Colon (tissue), 2 donors: ENCODE data around the gene PITX2.

Experiments used
- FAIRE-seq: peaks from 2 replicates; lab custom pipeline; 2012; peaks lifted over from hg19 to GRCh38; lab: Jason Lieb, UNC
- donor health status: control.
- donor health status: control.

PITX2 gene

DNA sequence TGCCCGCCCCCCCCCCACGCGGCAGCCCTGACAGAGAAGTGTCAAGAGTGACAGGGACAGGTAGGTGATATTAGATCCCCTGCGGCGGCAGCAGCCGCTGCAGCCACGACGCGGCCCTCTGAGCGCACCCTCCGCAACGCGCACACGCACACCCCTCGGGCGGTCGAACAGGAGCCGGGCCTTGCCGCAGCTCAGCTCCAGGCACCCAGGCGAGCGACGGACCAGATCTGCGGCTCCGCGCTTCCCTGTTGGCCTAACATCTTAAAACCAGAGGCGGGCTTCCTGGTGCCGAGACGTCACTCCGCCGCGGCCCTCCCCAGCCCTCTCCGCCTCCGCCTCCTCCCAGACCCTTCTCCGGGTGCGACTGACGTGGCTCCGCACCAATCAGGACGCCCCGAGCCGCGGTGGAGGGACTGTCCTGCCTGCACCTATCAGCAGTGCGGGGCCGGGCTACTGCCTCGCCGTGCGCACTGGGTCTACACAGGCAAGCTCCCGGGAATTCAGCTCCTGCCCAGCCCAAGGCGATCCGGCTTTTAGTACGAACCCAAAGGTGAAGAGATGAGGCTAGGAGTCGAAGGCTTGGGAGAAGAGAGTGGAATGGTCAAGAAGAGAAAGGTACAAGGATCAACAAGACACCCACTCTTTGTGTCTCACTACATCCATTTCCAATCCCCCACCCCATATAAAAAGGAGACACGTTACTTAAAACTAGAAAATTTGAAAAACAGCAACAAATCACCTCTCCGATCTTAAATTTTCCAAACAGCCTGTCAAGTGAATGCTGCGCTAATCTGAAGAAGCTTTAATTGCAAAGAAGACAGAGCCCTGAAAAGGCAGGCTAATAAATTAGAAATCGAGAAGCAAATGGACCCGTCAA, at the start of gene PITX2:
Gene PITX2, minus strand, starts transcription at position 237 of the 877 bp plus-strand sequence. CDS start 617 bp downstream, outside the sequence.
- no peak for FAIRE-seq

GRCh38 chr4:110671679-110672078, 48.8 kb upstream of the PITX2 start:
- FAIRE-seq: no peak

GRCh38 chr4:110669663-110670062, 46.8 kb upstream of the PITX2 start:
- no peak for FAIRE-seq

DNA sequence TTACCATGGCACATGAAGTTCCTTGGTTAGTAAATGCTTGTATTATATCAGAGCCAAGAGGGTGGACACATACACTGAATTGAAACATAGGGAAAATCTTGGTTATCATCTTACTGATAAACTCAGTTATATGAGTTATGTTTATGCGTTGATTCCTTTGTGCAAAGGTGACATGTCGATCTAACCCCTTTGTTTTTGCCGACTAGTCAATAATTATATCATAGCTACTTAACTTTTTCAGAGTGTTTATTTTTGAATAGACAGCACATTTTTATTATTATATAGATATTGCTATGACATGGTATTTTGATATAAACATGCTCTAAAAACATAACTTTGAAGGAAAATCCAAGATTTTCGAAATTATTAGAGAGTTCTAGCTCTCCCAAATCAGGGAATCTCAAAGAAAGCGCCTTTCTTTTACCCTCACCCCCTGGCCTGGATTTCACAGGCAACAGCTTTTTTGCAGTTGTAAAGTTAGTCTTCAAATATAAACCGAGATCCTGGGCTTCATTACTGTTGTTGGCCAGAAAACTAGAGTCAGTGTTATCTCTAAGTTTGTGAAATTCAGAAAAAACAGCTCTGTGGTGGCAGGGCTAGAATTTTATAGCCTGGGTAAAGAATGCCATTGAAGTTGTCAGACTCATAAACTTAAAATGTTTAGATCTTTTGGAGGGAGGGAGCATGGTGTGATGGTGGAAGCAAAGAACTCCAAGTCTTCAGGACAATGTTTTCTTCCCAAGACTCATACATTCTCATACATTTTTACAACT, 45.8 kb upstream of the PITX2 start:
- FAIRE-seq: no peak

DNA sequence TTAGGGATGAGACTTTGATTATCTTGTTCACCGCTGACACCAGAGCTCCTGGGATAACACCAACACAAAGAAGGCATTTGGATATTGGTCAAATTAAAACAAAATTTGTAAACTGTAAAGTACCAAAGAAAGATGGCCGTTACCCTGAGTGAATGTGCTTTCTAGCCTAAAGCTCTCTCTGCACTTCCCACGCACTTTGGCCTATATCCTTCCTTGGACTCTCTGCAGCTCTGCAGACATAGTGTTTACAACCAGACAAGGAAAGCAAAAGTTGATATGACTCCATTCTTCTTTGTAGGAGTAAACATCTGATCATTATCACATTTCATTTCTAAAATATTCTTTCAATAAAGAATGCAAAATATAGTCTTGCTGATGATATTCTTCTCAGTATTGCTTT, 44.8 kb upstream of the PITX2 start:
- FAIRE-seq: no peak

GRCh38 chr4:110666030-110666429, 43.2 kb upstream of the PITX2 start:
- FAIRE-seq: no peak

- FAIRE-seq: no peak
Measured at GRCh38 chr4:110663738-110664444, 41.0 kb upstream of the PITX2 start.

DNA sequence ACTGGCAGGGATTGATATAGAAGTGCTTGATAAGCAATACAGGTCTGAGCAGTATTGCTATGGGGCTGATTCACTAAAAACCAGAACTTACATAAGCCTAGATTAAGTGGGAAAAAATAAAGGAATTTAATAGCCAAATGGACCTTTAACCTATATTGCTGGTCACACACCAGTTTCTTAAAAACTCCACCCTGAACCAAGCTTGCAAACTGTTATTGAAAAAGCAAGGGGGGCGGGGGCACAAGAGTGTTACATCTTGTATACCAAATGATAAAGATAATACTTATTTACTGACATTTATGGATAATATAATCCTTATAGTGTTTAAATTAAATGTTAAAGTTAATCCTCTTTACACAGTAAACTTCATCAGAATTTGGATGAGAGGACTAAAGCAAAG, 40.3 kb upstream of the PITX2 start:
- no peak for FAIRE-seq

DNA sequence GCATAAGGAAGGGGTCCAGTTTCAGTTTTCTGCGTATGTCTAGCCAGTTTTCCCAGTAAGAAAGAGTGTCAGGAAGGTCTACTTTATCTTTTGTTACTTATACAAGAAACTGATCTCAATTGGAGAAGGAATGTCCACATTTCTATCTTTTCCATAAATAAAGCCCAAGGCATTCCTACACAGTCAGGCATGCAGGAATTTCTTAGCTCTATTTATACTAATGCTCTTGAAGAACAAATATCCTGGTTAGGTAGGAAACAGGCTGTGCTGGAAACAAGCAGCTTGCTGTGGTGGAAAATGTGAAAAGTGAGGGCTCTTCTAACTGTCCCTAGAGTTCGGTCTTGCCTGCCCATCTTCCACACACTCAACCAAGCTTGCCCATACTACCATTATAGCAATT, 37.9 kb upstream of the PITX2 start:
- FAIRE-seq: no peak

GRCh38 chr4:110654254-110654635, 31.4 kb upstream of the PITX2 start:
- FAIRE-seq: no peak

DNA sequence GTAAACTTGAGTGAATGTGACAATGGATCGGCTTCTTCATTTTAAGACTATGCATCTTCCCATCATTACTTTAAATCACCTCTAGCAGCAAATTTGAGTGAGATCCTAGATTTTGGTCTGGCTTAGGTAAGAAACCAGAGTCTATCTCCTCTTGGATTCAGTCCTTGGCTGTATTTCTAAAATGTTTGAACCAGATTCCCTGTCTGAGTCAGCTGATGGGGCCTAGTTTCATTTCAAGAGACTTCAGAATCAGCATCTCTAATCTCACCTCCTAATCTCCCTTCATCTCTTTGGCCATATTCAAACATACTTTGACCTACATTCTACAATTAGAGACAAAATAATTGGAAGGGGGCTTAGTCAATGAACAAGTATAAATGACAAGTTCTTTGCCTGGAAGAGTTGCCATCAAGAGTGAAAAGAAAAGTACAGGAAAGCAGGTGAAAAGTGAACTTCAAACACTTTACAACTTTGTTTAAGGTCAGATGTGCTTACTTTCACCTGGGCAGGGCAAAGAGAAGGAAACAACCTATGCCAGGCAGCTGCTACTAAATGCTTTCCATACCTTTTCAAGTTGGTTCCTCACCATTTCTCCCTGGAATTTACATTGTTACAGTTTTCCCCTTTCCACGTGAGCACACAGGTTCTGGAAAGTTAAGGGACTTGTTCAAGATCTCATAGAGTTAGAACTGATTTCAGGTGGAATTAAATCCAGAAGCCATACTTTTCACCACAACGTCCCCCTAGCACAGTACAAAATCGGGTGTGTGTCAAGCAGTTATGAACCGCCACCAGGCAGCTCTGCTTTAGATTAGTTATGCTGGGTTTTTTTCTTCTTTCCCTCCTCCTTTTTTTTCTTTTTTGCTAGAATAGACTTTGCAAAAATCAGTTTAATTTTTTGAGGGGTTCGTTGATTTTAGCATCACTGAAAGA, 30.7 kb upstream of the PITX2 start:
- no peak for FAIRE-seq

DNA sequence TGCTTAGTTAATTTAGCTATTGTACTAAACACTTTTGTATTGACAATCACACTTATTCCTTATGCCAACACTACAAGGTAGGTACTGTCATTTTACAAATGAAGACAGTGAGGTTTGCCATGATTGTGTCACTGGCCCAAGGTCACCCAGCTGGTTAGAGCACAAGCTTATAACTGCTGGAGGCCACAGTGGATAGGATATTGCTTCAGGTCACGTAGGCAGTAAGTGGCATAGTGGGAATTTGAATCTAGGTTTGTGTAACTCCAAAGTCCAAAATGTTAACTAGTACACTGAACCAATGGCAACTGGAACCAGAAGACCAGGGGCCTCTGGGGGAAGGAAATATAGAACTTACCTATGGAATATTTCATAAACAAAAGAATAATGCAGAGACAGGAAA, 21.1 kb upstream of the PITX2 start:
- no peak for FAIRE-seq

- FAIRE-seq: no peak
Measured at GRCh38 chr4:110643096-110643495, 20.2 kb upstream of the PITX2 start.

DNA sequence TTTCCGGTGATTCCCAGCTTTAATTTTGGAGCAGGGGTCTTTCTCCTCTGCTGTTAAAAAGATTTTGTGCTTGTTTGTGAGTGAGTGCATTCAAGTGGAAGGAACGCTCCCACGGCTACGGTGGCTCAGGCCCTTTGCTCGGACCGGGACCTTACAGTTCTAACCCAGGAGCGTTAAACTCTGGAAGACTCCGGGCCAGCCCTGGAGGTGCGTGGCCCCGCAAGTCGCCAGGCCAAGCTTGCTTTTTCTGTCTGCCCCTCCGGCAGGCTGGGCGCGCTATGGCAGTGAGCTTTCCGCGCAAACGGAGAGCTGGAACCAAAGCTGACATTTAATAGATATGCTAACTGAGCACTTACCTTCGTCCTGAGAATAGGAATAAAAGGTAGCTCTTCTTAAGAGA, 18.3 kb upstream of the PITX2 start:
- FAIRE-seq: no peak

GRCh38 chr4:110640576-110640975, 17.7 kb upstream of the PITX2 start:
- FAIRE-seq: no peak

- FAIRE-seq: no peak
Measured at GRCh38 chr4:110639207-110640090, 16.6 kb upstream of the PITX2 start.

DNA sequence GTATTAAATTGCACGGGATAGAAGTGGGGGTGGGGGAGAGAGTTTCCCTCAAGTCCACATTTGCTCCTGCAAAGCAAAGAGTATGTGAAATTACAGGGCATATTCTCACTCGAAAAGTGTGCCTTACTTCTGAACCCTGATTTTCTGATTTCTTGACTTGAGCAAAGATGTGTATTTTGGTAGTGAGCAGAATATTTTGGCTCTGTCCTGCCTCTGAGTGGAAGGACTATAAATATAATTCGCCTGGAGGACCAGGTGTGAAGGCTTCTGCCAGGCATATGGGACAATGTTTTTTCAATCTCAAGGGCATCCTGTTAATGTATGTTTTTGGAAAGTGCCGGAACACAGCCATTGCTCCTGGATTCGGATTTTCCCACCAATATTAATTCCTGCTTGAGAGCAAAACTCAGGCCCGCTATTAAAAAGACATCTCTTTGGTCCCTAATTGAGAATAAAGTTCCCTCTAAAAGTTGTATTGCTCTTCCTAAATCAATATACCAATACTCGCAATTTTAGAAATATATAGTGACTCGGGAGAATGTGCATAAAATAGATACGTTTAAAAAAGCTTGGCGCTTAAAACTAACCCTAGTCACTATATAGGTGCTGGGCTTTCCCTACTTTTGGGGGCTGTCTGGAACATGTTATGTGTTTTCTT, 15.3 kb upstream of the PITX2 start:
- no peak for FAIRE-seq

DNA sequence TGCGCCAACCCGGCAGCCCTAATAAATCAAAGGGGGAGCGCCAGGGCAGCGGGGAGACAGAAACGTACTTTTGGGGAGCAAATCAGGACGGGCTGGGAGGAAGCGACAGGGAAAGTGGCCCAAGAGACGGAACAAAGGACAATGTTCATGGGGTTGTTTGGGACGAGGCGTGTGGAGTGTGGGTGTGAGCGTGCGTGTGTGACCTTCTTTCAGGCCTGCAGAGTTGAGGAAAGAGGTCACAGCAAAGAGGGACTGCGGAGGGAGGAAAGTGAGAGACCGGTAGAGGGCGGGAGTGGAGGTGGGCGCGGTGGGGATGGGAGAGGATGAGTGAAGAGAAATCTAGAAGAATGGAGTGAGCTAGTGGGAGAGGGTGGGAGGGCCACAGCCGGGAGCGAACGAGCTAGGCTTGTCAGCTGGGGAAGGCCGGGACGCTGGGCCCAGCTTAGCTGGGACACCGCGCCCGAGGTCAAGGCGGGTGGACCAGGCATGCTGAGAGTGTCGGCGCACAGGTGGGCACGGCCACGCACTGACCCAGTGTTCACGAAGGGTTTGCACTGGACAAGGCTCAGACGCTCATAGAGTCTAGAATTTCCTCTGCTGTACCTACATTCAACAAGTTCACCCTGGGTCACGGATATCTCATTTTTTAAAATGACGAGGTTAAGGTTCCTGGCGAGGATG, 14.7 kb upstream of the PITX2 start:
- FAIRE-seq: no peak

DNA sequence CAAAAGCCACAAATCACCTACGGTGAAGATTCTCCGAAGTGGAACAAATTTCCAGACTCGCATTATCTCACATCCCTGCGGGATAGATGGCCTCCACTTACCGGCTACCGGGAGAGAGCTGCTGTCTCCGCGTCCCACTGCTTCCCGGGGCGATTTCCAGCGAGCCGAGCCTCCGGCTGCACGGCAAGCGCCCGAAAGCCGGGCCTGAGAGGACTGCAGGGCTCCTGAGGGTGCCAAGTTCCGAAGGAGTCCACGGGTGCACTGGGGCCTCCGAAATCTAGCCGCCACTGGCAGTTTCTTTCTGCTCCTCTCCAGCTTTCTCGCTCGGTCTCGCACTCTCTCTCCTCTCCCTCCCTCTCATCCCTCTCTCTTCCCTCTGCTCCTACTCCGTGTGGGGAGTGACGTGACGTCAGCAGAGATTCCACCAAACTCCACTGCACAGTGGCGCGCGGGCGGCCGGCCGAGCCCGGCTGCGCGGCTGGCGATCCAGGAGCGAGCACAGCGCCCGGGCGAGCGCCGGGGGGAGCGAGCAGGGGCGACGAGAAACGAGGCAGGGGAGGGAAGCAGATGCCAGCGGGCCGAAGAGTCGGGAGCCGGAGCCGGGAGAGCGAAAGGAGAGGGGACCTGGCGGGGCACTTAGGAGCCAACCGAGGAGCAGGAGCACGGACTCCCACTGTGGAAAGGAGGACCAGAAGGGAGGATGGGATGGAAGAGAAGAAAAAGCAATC, 14.0 kb upstream of the PITX2 start:
- FAIRE-seq: no peak
